Transverse colon (tissue), 4 donors: ENCODE data around the gene KCNE4. TPM values are rescaled to one million over a fixed set of nuclear protein-coding genes. Genes with fewer than 3 reads are reported as not detected.

ENCODE experiments used
- DNase-seq: peaks from one replicate; pipeline ENCODE4 v3.0.0-alpha.2; 2019
- H3K27ac ChIP-seq, 4 donors: fragments of 200-600 bp; sonication (generic); 2 replicates each; pipeline ENCODE4 v1.5.1; 2016 to 2018; ENCODE audit warnings: inconsistent platforms in 4 of 4
- H3K27me3 ChIP-seq: fragments of 200-600 bp; sonication (generic); 2 replicates; pipeline ENCODE4 v1.5.1; 2017; ENCODE audit warnings: inconsistent platforms
- H3K36me3 ChIP-seq, 4 donors: fragments of 200-600 bp; sonication (generic); 2 replicates each; pipeline ENCODE4 v1.5.1; 2017 to 2019; ENCODE audit warnings: inconsistent platforms in 4 of 4
- H3K4me1 ChIP-seq, 4 donors: fragments of 200-600 bp; sonication (generic); 2 replicates each; pipeline ENCODE4 v1.5.1; 2017 to 2020; ENCODE audit warnings: inconsistent platforms in 4 of 4
- H3K4me3 ChIP-seq, 4 donors: fragments of 200-600 bp; sonication (generic); 1 replicate in 1 of 4; 2 replicates in 3 of 4; pipeline versions ENCODE4 v1.5.1 to v1.6.1; 2017 to 2019; ENCODE audit warnings: inconsistent platforms in 4 of 4
- H3K9me3 ChIP-seq, 2 donors: fragments of 200-600 bp; sonication (generic); 2 replicates each; pipeline ENCODE4 v1.5.1; 2017 to 2019; ENCODE audit warnings: inconsistent platforms in 2 of 2
- CTCF ChIP-seq, 5 experiments: fragments of 200-600 bp in 3 of 5; fragments of 450-650 bp in 2 of 5; sonication (generic) in 3 of 5; IDR thresholded peaks; 1 replicate in 2 of 5; 2 replicates in 3 of 5; pipeline ENCODE4 v1.5.1; 2016 to 2017; ENCODE audit warnings: antibody characterized with exemption in 5 of 5, inconsistent platforms in 3 of 5, mild to moderate bottlenecking in 2 of 5, moderate library complexity in 1 of 5
- EP300 ChIP-seq: sonication (generic); formaldehyde crosslinking; IDR thresholded peaks from one replicate; pipeline ENCODE4 v1.6.1; 2017; ENCODE audit warnings: antibody characterized with exemption, low read depth
- POLR2A ChIP-seq: fragments of 450-650 bp; IDR thresholded peaks from one replicate; pipeline ENCODE4 v1.6.1; 2016; ENCODE audit warnings: antibody characterized with exemption, mild to moderate bottlenecking, moderate library complexity
- POLR2AphosphoS5 ChIP-seq, 3 donors: sonication (generic); formaldehyde crosslinking; IDR thresholded peaks; one replicate each; pipeline ENCODE4 v1.6.1; 2016; ENCODE audit warnings: antibody characterized with exemption in 3 of 3
- WGBS, 2 donors: methylation state at CpG; one replicate each; pipeline ENCODE4 v1.1.5; 2018; ENCODE audit warnings: low coverage in 1 of 2; 5-methylcytosine and 5-hydroxymethylcytosine counted together
- in situ Hi-C, 4 donors: fragments of 200-750 bp; cut with MboI; loops; one replicate each; pipeline versions ENCODE4 v1.15.0 to v1.15.1; 2017; ENCODE audit warnings: low sequenced_read_pairs in 3 of 4, low pct_ligation_motif_present in 1 of 4, low pct_unique_long_range_greater_than_20kb in 1 of 4
- intact Hi-C: fragments of 100-400 bp; cut with DNase I; formaldehyde crosslinking; loops from one replicate; pipeline ENCODE4 v1.15.1; 2023; ENCODE audit warnings: low total_unique reads
- total RNA-seq, 4 donors: library from RNA; depleted of rRNA; stranded (reverse); fragments of >200 nt; gene quantifications; one replicate each; pipeline ENCODE4 v1.1.0, GENCODE V29; 2016

KCNE4 gene
- total RNA-seq, 4 donors from 2014 or later: 0.79 to 4.6 (median 1.7) TPM

GRCh38 chr2:223068071-223068470 lies 16.1 kb downstream of the KCNE4 start:
- H3K27ac ChIP-seq: no peak overlapping the region
- H3K4me3 ChIP-seq: no peak overlapping the region
- H3K27me3 ChIP-seq: no peaks in the 10 kb centered on the region
- intact Hi-C loops: no loop called here
- H3K36me3 ChIP-seq: no peaks in the 10 kb centered on the region
- H3K9me3 ChIP-seq: no peaks in the 10 kb centered on the region
- peaks cover 0 to 3% (median 0%) of the 10 kb centered on the region in 4 donors for H3K4me1 ChIP-seq
- DNase-seq: no peak
- no peak for TF ChIP-seq CTCF (IDR thresholded peaks at IDR 0.05)
- TF ChIP-seq EP300: no peak
- TF ChIP-seq POLR2A: no peak
- TF ChIP-seq POLR2AphosphoS5 (IDR thresholded peaks at IDR 0.05): no peak
- in situ Hi-C loops: no loop called here
- 62 to 73% methylated on average over 2 of the region's 2 CpGs for WGBS, 2 donors

GRCh38 chr2:223069465-223069864 lies 17.5 kb downstream of the KCNE4 start:
- Histone ChIP-seq H3K4me3 (no peak overlapping the region), H3K9me3 (no peaks in the 10 kb centered on the region), H3K36me3 (no peaks in the 10 kb centered on the region), H3K27me3 (no peaks in the 10 kb centered on the region), H3K4me1 (no peaks in the 10 kb centered on the region), H3K27ac (no peak overlapping the region)
- TF ChIP-seq CTCF (IDR thresholded peaks at IDR 0.05): no peak
- no peak for TF ChIP-seq POLR2AphosphoS5 (IDR thresholded peaks at IDR 0.05)
- TF ChIP-seq EP300: no peak
- TF ChIP-seq POLR2A: no peak
- WGBS, 2 donors: 84 to 91% methylated on average over 2 to 3 of the region's 3 CpGs
- in situ Hi-C loops (no loop called here), intact Hi-C loops (no loop called here)
- DNase-seq: no peak

- no peaks in the 10 kb centered on the region for H3K36me3 ChIP-seq
- no peaks in the 10 kb centered on the region for H3K4me1 ChIP-seq
- in situ Hi-C loops: no loop called here
- H3K27ac ChIP-seq: no peak overlapping the region
- intact Hi-C loops: no loop called here
- H3K4me3 ChIP-seq: no peak overlapping the region
- H3K9me3 ChIP-seq: no peaks in the 10 kb centered on the region
- TF ChIP-seq CTCF (IDR thresholded peaks at IDR 0.05) (no peak), POLR2A (no peak), EP300 (no peak), POLR2AphosphoS5 (IDR thresholded peaks at IDR 0.05) (no peak)
- no peak for DNase-seq
- H3K27me3 ChIP-seq: no peaks in the 10 kb centered on the region
- 79 to 90% methylated on average over 1 of the region's 1 CpG for WGBS, 2 donors
These were observed 18.0 kb downstream of the KCNE4 start for GRCh38 chr2:223069988-223070387.

GRCh38 chr2:223071139-223071538 lies 19.1 kb downstream of the KCNE4 start:
- 87 to 89% methylated on average over 3 to 4 of the region's 4 CpGs for WGBS, 2 donors
- in situ Hi-C loops: no loop called here
- TF ChIP-seq POLR2A (no peak), EP300 (no peak), POLR2AphosphoS5 (IDR thresholded peaks at IDR 0.05) (no peak)
- Histone ChIP-seq H3K4me3 (no peak overlapping the region), H3K4me1 (no peaks in the 10 kb centered on the region), H3K36me3 (no peaks in the 10 kb centered on the region), H3K27ac (no peak overlapping the region), H3K9me3 (no peaks in the 10 kb centered on the region), H3K27me3 (no peaks in the 10 kb centered on the region)
- no peak for DNase-seq
- intact Hi-C loops: no loop called here

GRCh38 chr2:223072826-223073225 lies 20.8 kb downstream of the KCNE4 start:
- Histone ChIP-seq H3K36me3 (no peaks in the 10 kb centered on the region), H3K27me3 (no peaks in the 10 kb centered on the region), H3K27ac (no peak overlapping the region), H3K4me3 (no peak overlapping the region), H3K9me3 (no peaks in the 10 kb centered on the region), H3K4me1 (no peaks in the 10 kb centered on the region)
- DNase-seq: no peak
- TF ChIP-seq POLR2AphosphoS5 (IDR thresholded peaks at IDR 0.05): no peak
- TF ChIP-seq EP300: no peak
- no peak for TF ChIP-seq POLR2A
- no peak for TF ChIP-seq CTCF (IDR thresholded peaks at IDR 0.05)
- intact Hi-C loops: no loop called here
- in situ Hi-C loops: no loop called here
- WGBS, 2 donors: 68 to 100% methylated on average over 2 to 3 of the region's 3 CpGs
